ENCODE measurements around the gene TARS3. TPM values are rescaled to one million over a fixed set of nuclear protein-coding genes. Genes with fewer than 3 reads are reported as not detected.
"Not testable (repeated sequence)": the region's sequence is repeated elsewhere in the genome, so short reads cannot be mapped to it uniquely, and the experiment has no call there.

The TARS3 gene
- total and polyA plus RNA-seq, 4 donors: 2.8 to 20.6 (median 13.2) TPM

- H3K27ac ChIP-seq (ENCODE audit: low read depth in 1 of 2, low read length in 2 of 2): no peak overlapping the region
- H3K4me3 ChIP-seq (ENCODE audit: low read length in 2 of 2): no peak overlapping the region
- H3K36me3 ChIP-seq (ENCODE audit: control insufficient read depth in 1 of 2, insufficient read depth in 2 of 2, low read length in 1 of 2): peaks cover 0 to 7% of the 10 kb centered on the region in 2 donors
- 77 to 78% methylated on average over 7 of the region's 7 CpGs for WGBS, 2 donors
- no peak for ATAC-seq (ENCODE audit: low FRiP score)
- H3K27me3 ChIP-seq (ENCODE audit: control insufficient read depth in 1 of 2, insufficient read depth in 2 of 2, low read length in 1 of 2): no peaks in the 10 kb centered on the region
- intact Hi-C loops (cut with DNase I): no loop called here
- DNase-seq: no peak
- no peaks in the 10 kb centered on the region for H3K9me3 ChIP-seq (ENCODE audit: control insufficient read depth, low read length)
- H3K4me1 ChIP-seq (ENCODE audit: control insufficient read depth in 1 of 2, insufficient read depth in 2 of 2, low read length in 2 of 2): no peaks in the 10 kb centered on the region
Measured at GRCh38 chr15:101635944-101636727, 88.1 kb downstream of the TARS3 start.

- Histone ChIP-seq H3K36me3 (ENCODE audit: control insufficient read depth in 1 of 2, insufficient read depth in 2 of 2, low read length in 1 of 2) (peaks cover 0 to 4% of the 10 kb centered on the region in 2 donors), H3K4me3 (ENCODE audit: low read length in 2 of 2) (no peak overlapping the region), H3K4me1 (ENCODE audit: control insufficient read depth in 1 of 2, insufficient read depth in 2 of 2, low read length in 2 of 2) (no peaks in the 10 kb centered on the region), H3K9me3 (ENCODE audit: control insufficient read depth, low read length) (no peaks in the 10 kb centered on the region), H3K27me3 (ENCODE audit: control insufficient read depth in 1 of 2, insufficient read depth in 2 of 2, low read length in 1 of 2) (no peaks in the 10 kb centered on the region), H3K27ac (ENCODE audit: low read depth in 1 of 2, low read length in 2 of 2) (no peak overlapping the region)
- 92 to 97% methylated on average over 3 of the region's 3 CpGs for WGBS, 2 donors
- no peak for ATAC-seq (ENCODE audit: low FRiP score)
- DNase-seq: no peak
- intact Hi-C loops (cut with DNase I): no loop called here
Measured at GRCh38 chr15:101633356-101633755, 90.9 kb downstream of the TARS3 start.

GRCh38 chr15:101626729-101627128, 97.5 kb downstream of the TARS3 start:
- H3K4me3 ChIP-seq (ENCODE audit: low read length in 2 of 2); DNase-seq; H3K9me3 ChIP-seq (ENCODE audit: control insufficient read depth, low read length); H3K4me1 ChIP-seq (ENCODE audit: control insufficient read depth in 1 of 2, insufficient read depth in 2 of 2, low read length in 2 of 2); H3K27me3 ChIP-seq (ENCODE audit: control insufficient read depth in 1 of 2, insufficient read depth in 2 of 2, low read length in 1 of 2); intact Hi-C loops (cut with DNase I); H3K36me3 ChIP-seq (ENCODE audit: control insufficient read depth in 1 of 2, insufficient read depth in 2 of 2, low read length in 1 of 2); ATAC-seq (ENCODE audit: low FRiP score); H3K27ac ChIP-seq (ENCODE audit: low read depth in 1 of 2, low read length in 2 of 2): not testable (repeated sequence)
- WGBS, 2 donors: 92 to 100% methylated on average over 1 to 15 of the region's 15 CpGs

DNA sequence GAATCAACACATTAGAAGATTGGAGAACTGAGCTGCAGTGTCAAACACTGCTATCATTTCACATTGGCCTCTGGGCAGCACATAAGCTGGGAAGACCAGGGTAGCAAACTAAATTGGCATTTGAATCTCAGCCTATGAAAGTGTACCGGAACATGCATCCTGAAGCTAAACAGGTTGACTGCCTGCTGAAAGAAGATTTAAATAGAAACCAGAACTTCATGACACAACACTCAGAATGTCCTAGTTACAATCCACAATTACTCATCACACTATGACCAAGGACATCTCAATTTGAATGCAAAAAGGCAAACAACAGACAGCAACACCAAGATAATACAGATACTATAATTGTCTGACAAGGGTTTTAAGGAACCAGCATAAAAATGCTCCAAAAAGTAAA, 98.3 kb downstream of the TARS3 start:
- Histone ChIP-seq H3K36me3 (ENCODE audit: control insufficient read depth in 1 of 2, insufficient read depth in 2 of 2, low read length in 1 of 2) (no peaks in the 10 kb centered on the region), H3K4me3 (ENCODE audit: low read length in 2 of 2) (no peak overlapping the region), H3K27ac (ENCODE audit: low read depth in 1 of 2, low read length in 2 of 2) (no peak overlapping the region), H3K9me3 (ENCODE audit: control insufficient read depth, low read length) (no peaks in the 10 kb centered on the region), H3K27me3 (ENCODE audit: control insufficient read depth in 1 of 2, insufficient read depth in 2 of 2, low read length in 1 of 2) (no peaks in the 10 kb centered on the region), H3K4me1 (ENCODE audit: control insufficient read depth in 1 of 2, insufficient read depth in 2 of 2, low read length in 2 of 2) (no peaks in the 10 kb centered on the region)
- intact Hi-C loops (cut with DNase I): no loop called here
- ATAC-seq (ENCODE audit: low FRiP score) (no peak), DNase-seq (no peak)
- 90 to 96% methylated on average over 1 of the region's 1 CpG for WGBS, 2 donors

- DNase-seq (no peak), ATAC-seq (ENCODE audit: low FRiP score) (no peak)
- WGBS, 2 donors: 95 to 100% methylated on average over 1 of the region's 1 CpG
- H3K27ac ChIP-seq (ENCODE audit: low read depth in 1 of 2, low read length in 2 of 2): no peak overlapping the region
- no peaks in the 10 kb centered on the region for H3K9me3 ChIP-seq (ENCODE audit: control insufficient read depth, low read length)
- intact Hi-C loops (cut with DNase I): no loop called here
- H3K27me3 ChIP-seq (ENCODE audit: control insufficient read depth in 1 of 2, insufficient read depth in 2 of 2, low read length in 1 of 2): no peaks in the 10 kb centered on the region
- H3K4me1 ChIP-seq (ENCODE audit: control insufficient read depth in 1 of 2, insufficient read depth in 2 of 2, low read length in 2 of 2): no peaks in the 10 kb centered on the region
- H3K36me3 ChIP-seq (ENCODE audit: control insufficient read depth in 1 of 2, insufficient read depth in 2 of 2, low read length in 1 of 2): no peaks in the 10 kb centered on the region
- H3K4me3 ChIP-seq (ENCODE audit: low read length in 2 of 2): no peak overlapping the region
Measured at GRCh38 chr15:101625184-101625583, 99.1 kb downstream of the TARS3 start.

GRCh38 chr15:101623367-101624304, 100.6 kb downstream of the TARS3 start:
- Histone ChIP-seq H3K4me3 (ENCODE audit: low read length in 2 of 2) (no peak overlapping the region), H3K4me1 (ENCODE audit: control insufficient read depth in 1 of 2, insufficient read depth in 2 of 2, low read length in 2 of 2) (no peaks in the 10 kb centered on the region), H3K27me3 (ENCODE audit: control insufficient read depth in 1 of 2, insufficient read depth in 2 of 2, low read length in 1 of 2) (no peaks in the 10 kb centered on the region), H3K9me3 (ENCODE audit: control insufficient read depth, low read length) (no peaks in the 10 kb centered on the region), H3K27ac (ENCODE audit: low read depth in 1 of 2, low read length in 2 of 2) (no peak overlapping the region), H3K36me3 (ENCODE audit: control insufficient read depth in 1 of 2, insufficient read depth in 2 of 2, low read length in 1 of 2) (no peaks in the 10 kb centered on the region)
- ATAC-seq (ENCODE audit: low FRiP score) (no peak), DNase-seq (no peak)
- WGBS, 2 donors: 95 to 98% methylated on average over 6 of the region's 6 CpGs
- intact Hi-C loops (cut with DNase I): no loop called here

DNA sequence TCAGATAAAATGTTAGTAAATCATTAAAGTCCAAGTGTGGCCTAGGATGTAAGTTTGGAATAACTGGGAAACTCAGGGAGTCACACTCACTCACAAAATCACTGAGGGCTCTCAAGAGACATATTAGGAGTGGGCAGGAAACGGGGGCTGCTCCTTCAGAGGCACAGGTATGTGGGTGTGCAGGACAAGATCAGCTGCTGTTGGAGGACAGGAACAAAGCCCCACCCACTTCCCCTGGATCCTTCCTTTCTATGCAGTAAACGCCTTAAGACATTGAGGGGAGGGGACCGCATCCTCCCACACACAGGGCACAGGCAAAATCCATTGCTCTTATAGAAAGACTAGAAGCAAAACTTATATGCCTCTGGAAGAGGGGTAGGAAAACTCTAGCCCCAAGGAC, 102.3 kb downstream of the TARS3 start:
- 91% methylated on average over 3 of the region's 3 CpGs for WGBS, 2 donors
- Histone ChIP-seq H3K27me3 (ENCODE audit: control insufficient read depth in 1 of 2, insufficient read depth in 2 of 2, low read length in 1 of 2) (no peaks in the 10 kb centered on the region), H3K4me3 (ENCODE audit: low read length in 2 of 2) (no peak overlapping the region), H3K27ac (ENCODE audit: low read depth in 1 of 2, low read length in 2 of 2) (no peak overlapping the region), H3K36me3 (ENCODE audit: control insufficient read depth in 1 of 2, insufficient read depth in 2 of 2, low read length in 1 of 2) (no peaks in the 10 kb centered on the region), H3K9me3 (ENCODE audit: control insufficient read depth, low read length) (no peaks in the 10 kb centered on the region), H3K4me1 (ENCODE audit: control insufficient read depth in 1 of 2, insufficient read depth in 2 of 2, low read length in 2 of 2) (no peaks in the 10 kb centered on the region)
- ATAC-seq (ENCODE audit: low FRiP score) (no peak), DNase-seq (no peak)
- intact Hi-C loops (cut with DNase I): no loop called here

DNA sequence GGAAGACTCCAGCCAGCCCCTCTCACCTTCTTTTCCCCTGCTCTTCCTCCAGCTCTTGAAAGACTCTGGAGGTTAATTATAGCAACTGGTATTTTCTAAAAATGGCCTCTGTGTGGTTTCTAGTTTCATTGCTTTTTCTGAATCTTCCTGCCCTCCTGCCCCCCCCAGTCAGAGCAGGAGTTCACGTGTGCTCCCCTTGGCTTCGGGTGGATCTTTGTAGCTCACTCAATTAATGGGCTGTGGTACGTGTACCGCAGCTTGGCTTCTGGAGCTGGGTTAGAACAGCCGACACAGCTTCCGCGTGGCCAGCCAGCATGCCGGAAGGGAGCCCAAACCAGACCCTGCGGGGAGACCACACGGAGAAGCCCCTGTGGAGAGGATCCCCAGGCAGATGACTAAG, 103.6 kb downstream of the TARS3 start:
- no peaks in the 10 kb centered on the region for H3K4me1 ChIP-seq (ENCODE audit: control insufficient read depth in 1 of 2, insufficient read depth in 2 of 2, low read length in 2 of 2)
- no peaks in the 10 kb centered on the region for H3K36me3 ChIP-seq (ENCODE audit: control insufficient read depth in 1 of 2, insufficient read depth in 2 of 2, low read length in 1 of 2)
- intact Hi-C loops (cut with DNase I): no loop called here
- no peak overlapping the region for H3K4me3 ChIP-seq (ENCODE audit: low read length in 2 of 2)
- no peaks in the 10 kb centered on the region for H3K9me3 ChIP-seq (ENCODE audit: control insufficient read depth, low read length)
- no peak overlapping the region for H3K27ac ChIP-seq (ENCODE audit: low read depth in 1 of 2, low read length in 2 of 2)
- WGBS, 2 donors: 91 to 92% methylated on average over 10 of the region's 10 CpGs
- DNase-seq (no peak), ATAC-seq (ENCODE audit: low FRiP score) (no peak)
- no peaks in the 10 kb centered on the region for H3K27me3 ChIP-seq (ENCODE audit: control insufficient read depth in 1 of 2, insufficient read depth in 2 of 2, low read length in 1 of 2)

DNA sequence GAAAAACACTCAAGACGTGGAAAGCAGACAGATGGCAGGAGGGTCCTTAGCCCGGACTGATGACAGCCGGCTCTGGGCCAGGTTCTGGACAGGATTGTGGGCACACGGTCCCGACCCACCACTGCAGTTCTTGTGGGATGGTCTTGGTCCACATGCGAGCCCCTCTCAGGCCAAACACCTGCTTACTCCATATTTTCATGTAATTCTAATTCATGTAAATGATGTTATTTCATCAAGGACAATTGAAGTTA, 104.7 kb downstream of the TARS3 start:
- Histone ChIP-seq H3K36me3 (ENCODE audit: control insufficient read depth in 1 of 2, insufficient read depth in 2 of 2, low read length in 1 of 2) (no peaks in the 10 kb centered on the region), H3K27ac (ENCODE audit: low read depth in 1 of 2, low read length in 2 of 2) (no peak overlapping the region), H3K27me3 (ENCODE audit: control insufficient read depth in 1 of 2, insufficient read depth in 2 of 2, low read length in 1 of 2) (no peaks in the 10 kb centered on the region), H3K9me3 (ENCODE audit: control insufficient read depth, low read length) (no peaks in the 10 kb centered on the region), H3K4me3 (ENCODE audit: low read length in 2 of 2) (no peak overlapping the region), H3K4me1 (ENCODE audit: control insufficient read depth in 1 of 2, insufficient read depth in 2 of 2, low read length in 2 of 2) (no peaks in the 10 kb centered on the region)
- WGBS, 2 donors: 91 to 95% methylated on average over 6 of the region's 6 CpGs
- no peak for DNase-seq
- ATAC-seq (ENCODE audit: low FRiP score): no peak
- intact Hi-C loops (cut with DNase I): no loop called here
